OCI-LY1 (cell line): ENCODE data around the gene FAM110A.

Experiments used
- EZH2 ChIP-seq: fragments of 200-600 bp; sonication (generic), shearing (Covaris generic); IDR thresholded peaks from 2 replicates; pipeline ENCODE4 v1.8.0; 2017; ENCODE audit warnings: borderline replicate concordance, mixed run types, mild to moderate bottlenecking, antibody characterized with exemption, low read length, moderate library complexity, mixed read lengths
- TF ChIP-seq, protein P1 (sequence below): fragments of 200-600 bp; sonication (generic), shearing (Covaris generic); IDR thresholded peaks from 2 replicates; pipeline ENCODE4 v1.5.1; 2017; ENCODE audit warnings: mild to moderate bottlenecking, antibody characterized with exemption, low read length, moderate library complexity, mixed read lengths

- TF ChIP-seq, protein P1, sequence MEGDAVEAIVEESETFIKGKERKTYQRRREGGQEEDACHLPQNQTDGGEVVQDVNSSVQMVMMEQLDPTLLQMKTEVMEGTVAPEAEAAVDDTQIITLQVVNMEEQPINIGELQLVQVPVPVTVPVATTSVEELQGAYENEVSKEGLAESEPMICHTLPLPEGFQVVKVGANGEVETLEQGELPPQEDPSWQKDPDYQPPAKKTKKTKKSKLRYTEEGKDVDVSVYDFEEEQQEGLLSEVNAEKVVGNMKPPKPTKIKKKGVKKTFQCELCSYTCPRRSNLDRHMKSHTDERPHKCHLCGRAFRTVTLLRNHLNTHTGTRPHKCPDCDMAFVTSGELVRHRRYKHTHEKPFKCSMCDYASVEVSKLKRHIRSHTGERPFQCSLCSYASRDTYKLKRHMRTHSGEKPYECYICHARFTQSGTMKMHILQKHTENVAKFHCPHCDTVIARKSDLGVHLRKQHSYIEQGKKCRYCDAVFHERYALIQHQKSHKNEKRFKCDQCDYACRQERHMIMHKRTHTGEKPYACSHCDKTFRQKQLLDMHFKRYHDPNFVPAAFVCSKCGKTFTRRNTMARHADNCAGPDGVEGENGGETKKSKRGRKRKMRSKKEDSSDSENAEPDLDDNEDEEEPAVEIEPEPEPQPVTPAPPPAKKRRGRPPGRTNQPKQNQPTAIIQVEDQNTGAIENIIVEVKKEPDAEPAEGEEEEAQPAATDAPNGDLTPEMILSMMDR, result no peak
- TF ChIP-seq EZH2, result no peak
Measured at GRCh38 chr20:824490-824889, 9.0 kb upstream of the FAM110A start.
